NCI-H2029 treated with DMSO at 0.1 percent for 48 hours (cell line): ENCODE measurements around the gene KRTAP26-1.

ENCODE experiments used
- DNase-seq: peaks from one replicate; lab custom pipeline; 2025; lab: John Stamatoyannopoulos, UW

Gene KRTAP26-1, protein sequence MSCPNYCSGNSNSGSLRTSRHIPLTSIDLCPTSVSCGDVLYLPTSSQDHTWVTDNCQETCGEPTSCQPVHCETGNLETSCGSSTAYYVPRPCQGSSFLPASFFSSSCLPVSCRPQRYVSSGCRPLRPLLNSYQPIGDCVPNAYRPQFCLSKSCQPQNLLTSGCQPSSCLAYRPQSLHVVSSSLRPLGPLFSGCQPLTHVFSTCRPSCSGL

DNA sequence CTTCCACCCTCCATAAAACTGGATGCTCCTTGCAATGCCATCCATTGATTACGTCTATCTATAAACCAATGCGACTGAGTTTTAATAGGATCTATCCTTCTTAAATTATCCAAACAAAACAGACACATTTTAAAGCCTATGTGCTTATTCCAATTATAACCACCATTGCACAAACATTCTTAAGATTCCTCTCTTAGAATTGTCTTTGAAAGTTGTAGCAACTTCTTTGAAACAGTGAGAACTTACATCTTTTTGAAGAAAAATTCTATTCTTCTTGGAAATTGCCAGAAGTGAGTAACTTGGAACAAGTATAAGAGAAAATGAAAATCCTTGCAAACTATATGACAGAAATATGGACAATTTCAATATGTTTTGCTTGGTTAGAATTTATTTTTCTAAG lies at the start of gene KRTAP26-1:
TSS of gene KRTAP26-1 (minus strand) at position 101 of the 400 bp plus-strand sequence. CDS start 280 bp downstream, outside the sequence.
- no peak for DNase-seq

DNA sequence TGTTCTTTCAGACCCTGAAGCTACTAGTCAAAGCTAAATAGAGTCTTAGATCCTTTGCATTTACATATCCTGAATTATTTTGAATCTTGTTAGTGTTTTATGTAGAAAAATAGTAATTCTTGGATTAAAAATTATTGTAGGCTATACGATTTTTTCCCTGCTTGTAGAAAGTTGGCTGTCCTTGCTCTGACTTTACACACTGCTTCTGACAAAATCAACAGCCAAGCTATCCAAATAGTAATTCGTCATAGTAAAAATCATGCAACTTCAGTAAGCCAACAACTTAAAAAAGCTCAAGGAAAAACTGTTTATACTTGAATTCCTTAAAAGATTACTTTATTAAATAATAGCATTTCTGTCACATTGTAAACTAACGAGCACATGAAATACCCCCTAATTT lies 35.8 kb upstream of the KRTAP26-1 start:
- DNase-seq = no peak

DNA sequence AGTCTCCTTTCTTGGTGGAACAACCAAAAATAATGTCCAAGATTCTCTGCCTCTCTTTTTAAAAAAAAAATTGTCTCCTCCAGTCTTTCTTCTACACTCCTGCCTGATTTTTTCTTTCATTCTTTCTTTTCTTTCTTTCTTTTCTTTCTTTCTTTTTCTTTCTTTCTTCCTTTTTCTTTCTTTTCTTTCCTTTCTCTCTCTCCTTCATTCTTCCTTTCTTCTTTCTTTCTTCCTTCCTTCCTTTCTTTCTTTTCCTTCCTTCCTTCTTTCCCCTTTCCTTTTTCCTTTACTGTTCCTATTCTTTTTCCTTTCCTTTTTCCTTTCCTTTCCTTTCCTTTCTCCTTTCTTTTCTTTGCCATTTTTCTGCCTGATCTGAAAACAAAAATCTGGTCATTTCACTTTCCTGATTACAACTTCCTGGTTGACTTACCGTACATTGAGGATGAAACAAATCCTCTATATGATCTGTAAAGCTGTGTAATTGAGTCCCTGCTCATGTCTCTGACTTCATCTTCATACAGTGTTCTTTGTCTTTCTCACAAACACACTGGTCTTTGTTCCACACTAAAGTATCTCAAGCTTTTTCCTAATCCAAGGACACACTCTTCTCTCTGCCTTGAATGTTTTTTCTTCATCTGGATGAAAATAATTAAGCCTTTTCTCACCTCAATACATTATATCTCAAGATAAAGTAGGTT lies 34.3 kb upstream of the KRTAP26-1 start:
- no peak for DNase-seq

DNA sequence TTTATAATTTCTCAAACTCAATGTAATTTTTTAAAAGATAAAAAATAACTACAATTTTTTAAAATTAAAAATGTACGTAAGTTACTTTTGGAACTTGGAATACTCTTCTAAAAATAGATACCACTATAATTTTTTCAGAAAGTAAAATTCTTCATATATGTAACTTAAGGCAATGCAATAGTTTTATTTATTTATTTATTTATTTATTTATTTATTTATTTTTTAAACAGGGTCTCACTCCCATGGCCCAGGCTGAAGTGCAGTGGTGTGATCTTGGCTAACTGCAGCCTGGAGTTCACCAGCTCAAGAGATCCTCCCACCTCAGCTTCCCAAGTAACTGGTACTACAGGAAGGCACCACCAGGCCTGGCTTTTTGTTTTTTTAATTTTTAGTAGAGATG lies 31.4 kb upstream of the KRTAP26-1 start:
- DNase-seq = no peak

DNA sequence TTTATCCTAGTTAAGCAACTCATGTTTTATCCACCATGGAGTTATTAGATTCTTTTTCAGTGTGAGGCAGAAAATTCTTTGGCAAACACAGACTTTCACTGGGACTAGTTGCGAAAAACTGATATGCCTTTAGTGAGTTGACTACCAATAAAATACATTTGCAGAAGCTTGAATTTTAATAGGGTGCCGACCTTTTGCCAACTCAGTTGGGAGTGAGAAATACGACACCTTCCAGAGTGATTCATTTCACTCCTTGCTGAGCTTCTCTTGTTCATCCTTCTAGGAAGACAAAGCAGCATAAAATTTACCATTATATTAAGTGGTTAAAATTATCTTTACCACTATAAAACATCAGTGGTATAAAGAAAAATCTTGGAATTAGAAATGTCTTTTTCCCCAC lies 29.5 kb upstream of the KRTAP26-1 start:
- DNase-seq = no peak

DNA sequence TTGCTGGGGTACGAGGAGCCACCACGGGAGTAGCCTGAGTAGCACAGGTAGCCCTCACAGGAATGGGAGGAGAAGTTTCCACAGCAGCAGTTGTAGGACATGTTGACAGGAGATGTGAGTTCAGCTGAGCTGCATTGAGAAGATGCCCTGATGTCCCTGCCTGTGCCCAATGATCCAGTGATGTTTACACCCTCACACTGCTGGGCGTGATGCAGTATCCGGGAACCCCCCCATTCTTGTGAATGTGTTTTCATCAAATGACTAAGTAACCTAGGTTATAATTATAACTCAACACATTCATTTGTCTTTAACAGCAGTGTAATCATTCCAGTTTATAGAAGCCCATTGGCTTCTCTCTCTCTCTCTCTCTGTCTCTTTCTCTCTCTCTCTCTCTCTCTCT lies 28.4 kb upstream of the KRTAP26-1 start, which contains the start of gene KRTAP23-1:
TSS of gene KRTAP23-1 (minus strand) at position 101 of the 400 bp plus-strand sequence. CDS start at position 101, 0 bp downstream.
- DNase-seq = no peak

DNA sequence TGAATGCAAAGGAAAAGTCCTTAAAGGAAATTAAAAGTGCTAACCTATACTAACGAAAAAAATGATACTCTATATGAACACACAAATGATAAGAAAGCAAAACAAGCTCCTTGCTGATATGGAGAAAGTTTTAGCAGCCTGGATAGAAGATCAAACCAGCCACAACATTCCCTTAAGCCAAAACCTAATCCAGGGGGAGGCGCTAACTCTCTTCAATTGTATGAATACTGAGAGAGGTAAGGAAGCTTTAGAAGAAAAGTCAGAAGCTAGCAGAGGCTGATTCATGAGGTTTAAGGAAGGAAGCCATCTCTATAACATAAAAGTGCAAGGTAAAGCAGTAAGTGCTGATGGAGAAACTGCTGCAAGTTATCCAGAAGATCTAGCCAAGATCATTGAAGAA lies 24.9 kb upstream of the KRTAP26-1 start:
- DNase-seq = no peak

DNA sequence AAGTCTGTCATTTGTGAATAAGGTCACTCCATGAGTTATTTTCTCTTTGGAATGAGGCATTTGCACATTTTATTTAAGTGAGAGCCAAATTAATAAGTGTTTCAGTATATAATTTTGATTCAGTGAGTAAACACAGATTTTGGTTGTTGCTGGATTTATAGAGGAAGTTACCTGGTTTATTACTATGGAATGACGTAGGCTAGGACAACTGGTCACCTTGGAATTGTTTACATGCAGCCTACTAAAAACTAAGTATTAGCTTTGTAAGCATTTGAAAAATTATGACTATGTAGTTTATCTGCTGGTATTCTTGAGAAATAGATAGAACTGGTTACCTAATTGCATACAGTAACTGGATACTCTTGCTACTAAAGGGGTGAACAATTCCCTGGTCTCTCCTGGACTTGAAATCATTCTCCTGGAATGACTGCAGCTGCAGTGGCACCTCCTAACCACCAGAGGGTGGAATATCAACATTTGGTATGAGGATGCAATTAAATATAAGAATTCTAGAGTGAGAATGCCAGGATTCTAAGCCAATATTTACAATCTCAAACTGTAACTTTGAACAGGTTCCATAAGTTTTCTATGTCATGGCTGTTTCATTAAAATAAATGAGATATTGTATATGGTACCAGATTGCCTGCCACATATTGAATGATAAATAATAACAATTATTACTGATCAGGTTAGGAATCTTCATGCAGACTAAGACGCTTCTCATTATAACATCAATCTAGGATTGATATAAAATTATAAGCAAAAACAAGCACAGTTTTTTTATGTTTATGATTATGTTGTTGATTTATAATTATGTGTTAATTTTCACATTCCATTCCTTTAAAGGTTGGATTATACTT lies 20.8 kb upstream of the KRTAP26-1 start:
- peak; percentile 1 for DNase-seq

DNA sequence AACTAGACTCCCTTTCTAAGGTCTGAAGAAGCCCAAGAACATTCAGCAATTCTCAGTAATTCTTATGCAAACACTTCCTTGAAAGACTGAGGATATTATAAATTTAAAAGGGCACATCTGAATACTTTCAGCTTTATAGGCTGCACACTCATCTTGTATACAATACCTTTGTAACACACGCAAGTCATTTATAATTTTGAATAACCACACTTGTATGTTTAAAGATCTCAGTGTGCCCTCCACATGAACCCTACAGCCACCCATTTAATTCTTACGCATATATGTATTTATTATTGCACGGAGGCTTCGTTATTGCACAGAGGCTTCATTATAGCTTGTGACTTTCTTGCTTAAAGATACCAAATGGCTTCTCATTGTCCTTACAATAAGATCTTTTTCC lies 18.6 kb upstream of the KRTAP26-1 start:
- no peak for DNase-seq

DNA sequence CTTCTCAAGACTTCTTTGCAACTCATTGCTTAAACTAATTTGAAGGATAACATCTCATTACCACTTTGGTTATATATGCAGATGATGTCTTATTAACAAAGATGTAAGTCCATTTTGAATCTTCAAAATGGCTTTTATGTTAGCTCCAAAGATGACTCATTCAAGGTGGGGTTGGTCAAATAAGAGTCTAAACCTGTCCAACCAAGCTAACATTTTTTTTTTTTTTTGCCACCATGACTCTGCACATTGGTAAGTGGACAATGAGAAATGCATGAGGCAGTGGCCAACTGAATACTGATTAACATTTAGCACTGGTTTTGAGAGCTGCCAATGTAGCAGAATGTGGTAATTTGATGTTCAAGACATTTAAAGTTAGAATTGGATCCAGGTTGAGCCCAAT lies 17.7 kb upstream of the KRTAP26-1 start:
- no peak for DNase-seq

DNA sequence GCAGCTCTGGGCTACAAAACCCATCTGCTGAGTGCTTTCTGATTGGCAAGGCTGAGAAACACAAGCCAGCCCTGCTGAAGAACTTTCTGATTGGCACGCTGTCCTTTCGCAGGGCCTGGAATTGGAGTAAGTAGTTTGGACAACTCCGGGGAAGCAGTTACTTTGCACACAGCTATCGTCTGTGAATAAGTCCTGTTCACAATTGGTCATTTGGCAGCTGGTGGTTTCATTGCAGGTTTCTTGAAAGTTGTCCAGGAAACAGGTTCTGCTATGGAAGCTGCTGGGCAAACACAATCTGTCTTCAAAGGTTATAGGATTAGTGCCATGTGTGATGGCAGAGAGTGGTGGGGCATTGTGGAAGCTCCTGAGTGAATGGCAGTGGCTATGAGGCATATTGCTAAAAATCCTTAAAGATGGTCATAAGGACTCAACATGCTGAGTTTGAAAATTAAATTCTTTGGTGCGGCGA lies 17.2 kb upstream of the KRTAP26-1 start, which contains the start of gene KRTAP27-1:
TSS of gene KRTAP27-1 (minus strand) at position 419 of the 469 bp plus-strand sequence. CDS start at position 393, 26 bp downstream.
- DNase-seq = no peak

DNA sequence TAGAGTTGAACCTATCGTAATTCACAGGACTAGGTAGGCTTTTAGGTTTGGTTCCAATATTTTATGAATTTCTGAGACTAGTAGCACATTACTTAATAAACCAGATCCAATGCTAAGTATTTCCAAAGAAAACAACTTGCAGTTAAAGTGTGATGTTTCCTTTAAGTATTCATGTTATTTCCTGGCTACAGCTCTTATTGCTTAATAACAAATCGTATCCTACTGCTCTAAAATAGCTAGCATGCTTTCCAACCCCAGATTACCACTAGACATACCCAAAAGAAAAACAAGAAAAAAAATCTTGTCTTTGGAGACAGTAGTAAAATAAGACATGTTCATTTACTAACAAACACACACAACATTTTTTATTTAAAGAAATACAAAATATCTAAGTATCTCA lies 16.5 kb upstream of the KRTAP26-1 start:
- no peak for DNase-seq

DNA sequence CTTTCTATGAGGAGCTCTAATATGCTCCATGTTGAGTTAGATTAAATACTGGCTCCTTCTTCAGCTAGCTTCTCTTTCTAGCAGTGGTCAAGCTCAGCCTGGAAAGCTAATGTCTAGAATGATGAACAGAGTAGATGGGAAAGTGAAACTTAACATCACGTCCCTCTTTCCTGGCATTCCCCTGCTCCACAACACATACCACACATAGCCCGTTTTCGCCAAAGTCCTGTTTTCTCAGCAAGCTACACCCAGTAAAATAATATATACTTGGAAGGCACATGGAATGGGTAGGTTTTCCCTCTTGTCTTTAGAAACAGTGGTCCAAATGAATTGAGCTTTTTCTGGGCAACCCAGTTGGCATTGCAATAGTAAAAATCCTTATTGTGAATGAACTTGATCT lies 13.6 kb upstream of the KRTAP26-1 start:
- no peak for DNase-seq

DNA sequence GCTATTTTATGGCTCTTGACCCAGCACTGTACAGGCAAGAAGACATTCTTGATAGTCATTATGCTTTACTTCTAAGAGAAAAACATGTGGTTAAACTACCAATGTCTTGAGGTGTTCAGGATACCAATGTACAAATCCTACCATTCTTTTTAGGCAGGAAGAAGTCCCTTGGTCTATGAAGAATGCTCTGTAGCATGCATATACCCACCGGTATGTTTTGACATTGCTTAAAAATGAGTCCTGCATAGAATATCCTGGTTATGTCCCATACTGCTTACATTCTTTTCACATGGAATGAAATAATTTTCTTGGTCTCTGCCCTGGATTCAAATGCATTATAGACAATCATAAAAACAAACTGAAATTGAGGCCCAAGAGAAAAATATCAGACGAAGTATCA lies 12.6 kb upstream of the KRTAP26-1 start:
- DNase-seq = no peak

DNA sequence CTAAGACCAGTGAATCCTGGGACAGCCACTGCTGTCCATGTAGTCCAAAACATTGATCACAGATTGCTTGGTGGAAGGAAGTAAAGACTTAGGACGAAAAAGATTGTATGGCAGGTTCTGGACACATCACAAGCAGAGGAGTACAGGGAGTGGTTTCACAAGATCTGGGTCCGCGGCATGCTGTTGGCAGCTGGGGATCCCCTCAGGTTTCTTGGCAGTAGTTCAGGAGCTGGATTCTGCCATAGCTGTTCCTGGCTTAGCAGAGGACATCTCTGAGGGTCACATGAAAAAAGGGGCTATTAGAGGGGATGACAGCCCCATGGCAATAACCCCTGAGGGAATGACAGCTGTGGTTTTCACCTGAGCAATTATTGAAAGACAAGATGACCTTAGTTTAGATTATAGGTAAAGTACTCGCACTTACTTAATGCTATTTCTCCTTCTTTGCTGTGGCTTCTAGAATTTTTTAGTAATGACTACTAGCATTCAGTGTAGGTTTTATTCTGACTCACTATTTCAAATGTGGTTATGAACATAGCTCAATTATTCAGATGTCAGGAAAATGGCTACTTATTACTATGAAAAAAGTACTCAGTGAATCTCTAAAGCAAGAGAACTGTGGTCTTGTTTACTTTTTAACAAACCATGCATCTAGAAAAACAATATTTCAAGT lies 9.2 kb upstream of the KRTAP26-1 start:
- no peak for DNase-seq

DNA sequence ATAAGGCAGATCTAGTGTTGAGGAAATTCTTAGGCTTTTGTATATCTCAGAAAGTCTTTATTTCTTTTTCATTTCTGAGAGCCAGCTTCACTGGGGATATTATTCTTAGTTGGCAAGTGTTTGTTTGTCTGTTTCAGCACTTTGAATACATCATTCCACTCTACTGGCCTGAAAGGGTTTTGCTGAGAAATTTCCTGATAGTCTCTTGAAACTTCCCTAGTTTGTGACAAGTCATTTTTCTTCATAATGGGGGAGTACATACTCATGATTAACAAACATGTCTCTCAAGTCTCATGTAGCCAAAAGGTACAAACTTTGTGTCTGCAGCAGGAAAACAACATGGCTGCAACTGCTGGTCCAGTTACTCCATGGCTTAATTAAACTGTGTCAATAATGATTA lies 6.3 kb upstream of the KRTAP26-1 start:
- no peak for DNase-seq

DNA sequence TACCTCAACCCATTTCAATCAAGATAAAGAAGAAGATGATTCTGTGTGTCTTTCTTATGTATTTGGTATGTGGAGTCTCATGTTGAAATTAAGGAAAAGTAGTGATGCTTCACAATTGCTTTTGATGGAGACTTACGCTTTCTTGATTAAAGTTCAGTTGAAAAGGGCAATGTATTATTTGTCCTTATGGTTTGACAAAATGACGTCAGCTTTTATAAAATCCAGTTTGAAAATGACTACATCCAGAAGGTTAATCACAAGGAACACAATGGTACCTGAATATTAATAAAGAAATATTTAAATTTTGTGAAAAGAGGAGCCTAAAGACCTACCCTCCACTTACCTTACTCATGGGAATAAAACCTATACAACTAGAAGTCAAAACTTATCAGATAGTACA lies 4.4 kb downstream of the KRTAP26-1 start:
- DNase-seq = no peak

DNA sequence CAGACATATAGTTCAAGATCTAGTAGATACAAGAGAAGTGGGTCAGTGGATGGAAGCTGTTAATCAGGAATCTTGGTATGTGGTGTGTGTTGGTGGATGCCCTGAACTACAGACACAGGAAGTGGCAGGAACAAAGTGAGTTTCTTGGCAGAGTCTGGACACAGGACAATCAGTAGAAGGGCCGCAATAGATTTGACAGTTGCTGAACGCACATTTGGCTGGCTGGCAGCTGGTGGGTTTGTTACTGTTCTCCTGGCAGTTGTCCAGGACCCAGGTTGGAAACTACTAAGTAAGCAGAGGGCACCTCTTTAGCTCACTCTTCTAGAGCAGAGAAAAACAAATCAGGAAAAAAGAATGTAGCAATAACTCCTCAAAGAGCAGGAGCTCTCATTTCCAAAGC lies 13.2 kb downstream of the KRTAP26-1 start:
- DNase-seq = no peak

DNA sequence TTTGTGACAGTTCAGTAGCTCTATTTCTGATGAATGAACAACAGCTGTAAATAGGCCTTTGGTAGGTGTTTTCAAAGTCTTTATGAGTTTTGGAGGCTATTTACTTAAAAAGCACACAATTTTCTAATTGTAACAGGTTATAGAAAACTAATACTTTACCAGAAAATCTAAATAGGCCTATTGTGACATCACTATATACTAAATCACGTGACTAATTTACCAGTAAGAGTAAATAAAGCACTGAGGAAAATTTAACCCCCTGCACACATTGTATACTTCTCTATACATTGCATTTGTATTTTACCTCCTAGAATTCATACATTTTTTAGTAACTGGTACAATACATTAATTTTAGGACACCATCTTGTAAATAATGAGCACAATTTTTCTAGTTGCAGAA lies 15.0 kb downstream of the KRTAP26-1 start:
- no peak for DNase-seq

DNA sequence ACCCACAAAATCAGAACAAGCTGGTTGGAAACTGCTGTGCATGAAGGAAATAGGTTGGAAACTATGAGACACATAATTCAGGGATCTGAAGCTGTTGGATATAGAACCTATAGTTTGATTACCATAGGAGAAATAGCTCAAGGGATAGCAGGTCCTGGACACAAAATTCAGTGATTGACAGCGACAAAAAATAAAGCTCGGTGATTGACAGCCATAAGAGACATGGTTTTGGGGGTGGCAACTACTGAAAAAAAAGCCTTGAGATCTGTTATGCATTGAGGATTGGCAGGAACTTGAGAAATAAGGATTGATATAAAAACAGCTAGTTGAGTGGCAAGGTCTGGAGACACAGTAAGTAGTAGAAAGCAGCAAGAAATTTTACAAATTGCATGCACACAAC lies 30.9 kb downstream of the KRTAP26-1 start, which contains the start of gene KRTAP25-1:
TSS of gene KRTAP25-1 (minus strand) at position 300 of the 400 bp plus-strand sequence. CDS start at position 276, 24 bp downstream.
- no peak for DNase-seq

DNA sequence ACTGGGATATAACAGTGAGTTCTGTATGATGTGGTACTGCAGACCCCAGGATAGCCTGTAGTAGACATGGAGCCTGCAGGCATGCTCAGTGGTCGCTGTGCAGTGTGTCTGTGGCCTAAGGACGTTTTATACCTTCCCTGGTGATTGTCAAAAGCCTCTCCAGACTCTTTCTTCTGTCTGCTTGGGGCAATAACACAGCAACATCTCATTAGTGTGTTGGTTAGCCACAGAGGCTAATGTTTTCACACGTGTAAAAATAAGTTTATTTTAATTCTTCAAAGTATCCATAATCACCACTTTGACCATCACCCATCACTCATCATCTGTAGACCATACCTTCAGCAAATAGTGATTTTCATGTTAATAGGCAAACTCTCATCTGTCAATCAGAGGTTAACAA lies 37.3 kb downstream of the KRTAP26-1 start, which contains the start of gene KRTAP24-1:
TSS of gene KRTAP24-1 (minus strand) at position 101 of the 400 bp plus-strand sequence. CDS start at position 83, 18 bp downstream.
- no peak for DNase-seq

DNA sequence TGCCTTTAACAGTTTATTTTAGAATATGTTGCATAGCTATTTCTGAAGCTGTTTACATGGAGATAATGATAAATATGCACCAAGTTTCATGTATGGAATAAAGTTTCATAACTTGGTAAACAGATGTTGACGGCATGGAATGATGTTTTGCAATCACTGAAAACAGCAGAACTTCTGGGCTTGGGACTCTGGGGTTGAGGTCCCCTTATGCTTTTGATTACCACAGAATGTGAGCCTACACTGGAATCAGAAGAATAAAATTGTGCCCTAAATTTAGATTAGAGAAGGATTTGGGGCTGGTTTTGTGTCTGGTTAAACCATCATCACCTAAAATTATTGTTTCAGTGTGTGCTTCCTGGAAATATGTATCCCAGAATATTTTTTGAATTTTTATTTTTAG lies 48.5 kb downstream of the KRTAP26-1 start:
- no peak for DNase-seq
